ENCODE measurements around the gene CDKN2AIPNL.
A peak's percentile ranks its signal among the peaks of the same experiment; 100 is the strongest.

Gene CDKN2AIPNL

GRCh38 chr5:134445856-134446818, 34.5 kb upstream of the CDKN2AIPNL start:
- H3K27me3 ChIP-seq (ENCODE audit: insufficient read depth, low read depth, severe bottlenecking), result no peaks in the 10 kb centered on the region
- no peaks in the 10 kb centered on the region for H3K36me3 ChIP-seq
- H3K4me3 ChIP-seq (ENCODE audit: low read depth, low read length), result no peak overlapping the region
- no peak for TF ChIP-seq CTCF (IDR thresholded peaks at IDR 0.05; ENCODE audit: low read depth, low read length)
- no peaks in the 10 kb centered on the region for H3K9me3 ChIP-seq (ENCODE audit: severe bottlenecking)
- peak; percentile 67 for DNase-seq
- peak overlapping the region; percentile 34 for H3K27ac ChIP-seq

- Histone ChIP-seq H3K27me3 (ENCODE audit: insufficient read depth, low read depth, severe bottlenecking) (no peaks in the 10 kb centered on the region), H3K4me3 (ENCODE audit: low read depth, low read length) (no peak overlapping the region), H3K27ac (peak overlapping the region; percentile 24; the same call in 1 of the 2 replicates), H3K9me3 (ENCODE audit: severe bottlenecking) (no peaks in the 10 kb centered on the region), H3K36me3 (no peaks in the 10 kb centered on the region)
- no peak for DNase-seq
- no peak for TF ChIP-seq CTCF (IDR thresholded peaks at IDR 0.05; ENCODE audit: low read depth, low read length)
Observed at GRCh38 chr5:134444941-134445471, 33.3 kb upstream of the CDKN2AIPNL start.

GRCh38 chr5:134440201-134440755, 28.6 kb upstream of the CDKN2AIPNL start:
- Histone ChIP-seq H3K36me3 (no peaks in the 10 kb centered on the region), H3K9me3 (ENCODE audit: severe bottlenecking) (no peaks in the 10 kb centered on the region), H3K27me3 (ENCODE audit: insufficient read depth, low read depth, severe bottlenecking) (no peaks in the 10 kb centered on the region), H3K27ac (no peak overlapping the region), H3K4me3 (ENCODE audit: low read depth, low read length) (no peak overlapping the region)
- DNase-seq, result no peak
- no peak for TF ChIP-seq CTCF (IDR thresholded peaks at IDR 0.05; ENCODE audit: low read depth, low read length)

GRCh38 chr5:134439210-134439654, 27.6 kb upstream of the CDKN2AIPNL start:
- H3K36me3 ChIP-seq, result no peaks in the 10 kb centered on the region

GRCh38 chr5:134438721-134439123, 27.0 kb upstream of the CDKN2AIPNL start:
- no peaks in the 10 kb centered on the region for H3K36me3 ChIP-seq
- H3K27ac ChIP-seq, result no peak overlapping the region
- H3K4me3 ChIP-seq (ENCODE audit: low read depth, low read length), result no peak overlapping the region
- TF ChIP-seq CTCF (IDR thresholded peaks at IDR 0.05; ENCODE audit: low read depth, low read length), result no peak
- no peaks in the 10 kb centered on the region for H3K9me3 ChIP-seq (ENCODE audit: severe bottlenecking)
- no peak for DNase-seq
- no peaks in the 10 kb centered on the region for H3K27me3 ChIP-seq (ENCODE audit: insufficient read depth, low read depth, severe bottlenecking)

More at GRCh38 chr5:134439210-134439654, 27.6 kb upstream of the CDKN2AIPNL start:
- no peak overlapping the region for H3K4me3 ChIP-seq (ENCODE audit: low read depth, low read length)
- no peaks in the 10 kb centered on the region for H3K9me3 ChIP-seq (ENCODE audit: severe bottlenecking)
- no peaks in the 10 kb centered on the region for H3K27me3 ChIP-seq (ENCODE audit: insufficient read depth, low read depth, severe bottlenecking)
- H3K27ac ChIP-seq, result no peak overlapping the region
- no peak for DNase-seq
- TF ChIP-seq CTCF (IDR thresholded peaks at IDR 0.05; ENCODE audit: low read depth, low read length), result no peak

All from WERI-Rb-1 (cell line).